CD14-positive monocyte (primary cell): Measurements from ENCODE around the gene EVC. TPM values are rescaled to one million over a fixed set of nuclear protein-coding genes. Genes with fewer than 3 reads are reported as not detected.

Experiments used
- DNase-seq, 3 donors: peaks; one replicate each; pipeline ENCODE4 v3.0.0-alpha.2; 2011 to 2022
- H2AFZ ChIP-seq: 2 replicates; pipeline ENCODE4 v1.6.0; 2012; ENCODE audit warnings: mild to moderate bottlenecking, low read depth, low read length, inconsistent platforms; ENCODE audit not compliant: insufficient read depth, poor library complexity, severe bottlenecking
- H3K27ac ChIP-seq, 2 donors: 1 replicate in 1 of 2; 2 replicates in 1 of 2; pipeline ENCODE4 v1.5.1; 2012 to 2013; ENCODE audit warnings: low read length in 2 of 2, control low read depth in 1 of 2, inconsistent platforms in 1 of 2, low read depth in 1 of 2, mild to moderate bottlenecking in 1 of 2
- H3K27me3 ChIP-seq, 2 donors: one replicate each; pipeline versions ENCODE4 v1.6.0 to v1.6.1; 2011 to 2013; ENCODE audit warnings: low read length in 2 of 2; ENCODE audit not compliant: control insufficient read depth in 2 of 2, insufficient read depth in 2 of 2
- H3K36me3 ChIP-seq, 2 donors: replicated peaks in 1 of 2; 1 replicate in 1 of 2; 2 replicates in 1 of 2; pipeline versions ENCODE4 v1.5.1 to v1.6.1; 2012 to 2013; ENCODE audit warnings: low read length in 2 of 2, control low read depth in 1 of 2, inconsistent platforms in 1 of 2, mild to moderate bottlenecking in 1 of 2; ENCODE audit not compliant: insufficient read depth in 2 of 2, control insufficient read depth in 1 of 2
- H3K4me1 ChIP-seq, 2 donors: 1 replicate in 1 of 2; 2 replicates in 1 of 2; pipeline versions ENCODE4 v1.5.1 to v1.6.1; 2012 to 2013; ENCODE audit warnings: low read length in 2 of 2, control low read depth in 1 of 2, inconsistent platforms in 1 of 2, mild to moderate bottlenecking in 1 of 2, moderate library complexity in 1 of 2; ENCODE audit not compliant: insufficient read depth in 2 of 2, control insufficient read depth in 1 of 2
- H3K4me2 ChIP-seq: replicated peaks from 2 replicates; pipeline ENCODE3; 2012; ENCODE audit warnings: low read length, moderate library complexity, mild to moderate bottlenecking; ENCODE audit not compliant: poor library complexity, severe bottlenecking; ENCODE audit errors: extremely low read depth
- H3K4me3 ChIP-seq, 3 experiments: fragments of 200-600 bp in 1 of 3; sonication (generic) in 1 of 3; replicated peaks in 1 of 3; 1 replicate in 2 of 3; 2 replicates in 1 of 3; pipeline ENCODE4 v1.5.1; 2011 to 2013; ENCODE audit warnings: low read length in 3 of 3, mild to moderate bottlenecking in 3 of 3, control low read depth in 2 of 3, low read depth in 2 of 3, inconsistent platforms in 1 of 3, moderate library complexity in 1 of 3
- H3K79me2 ChIP-seq: 2 replicates; pipeline ENCODE4 v1.6.0; 2012; ENCODE audit warnings: mild to moderate bottlenecking, control low read depth, inconsistent platforms, low read length, moderate library complexity; ENCODE audit not compliant: insufficient read depth
- H3K9ac ChIP-seq: 2 replicates; pipeline ENCODE4 v1.6.0; 2017; ENCODE audit warnings: low read length, mild to moderate bottlenecking; ENCODE audit not compliant: insufficient read depth, poor library complexity, severe bottlenecking
- H3K9me3 ChIP-seq, 2 donors: replicated peaks in 1 of 2; 1 replicate in 1 of 2; 2 replicates in 1 of 2; pipeline versions ENCODE4 v1.5.1 to v1.6.1; 2012 to 2013; ENCODE audit warnings: low read length in 2 of 2, control low read depth in 1 of 2; ENCODE audit not compliant: control insufficient read depth in 1 of 2, insufficient read depth in 1 of 2
- H4K20me1 ChIP-seq: 2 replicates; pipeline ENCODE4 v1.6.0; 2012; ENCODE audit warnings: mild to moderate bottlenecking, low read length, control low read depth, moderate library complexity; ENCODE audit not compliant: insufficient read depth
- H3K27ac Mint-ChIP-seq, 7 donors: one replicate each; pipeline ENCODE4 v1.8.0; 2020; ENCODE audit warnings: mild to moderate bottlenecking in 7 of 7, mixed read lengths in 7 of 7, moderate library complexity in 6 of 7, inconsistent platforms in 2 of 7
- H3K27me3 Mint-ChIP-seq, 3 donors: one replicate each; pipeline ENCODE4 v1.8.0; 2021 to 2022; ENCODE audit warnings: low read depth in 3 of 3, mild to moderate bottlenecking in 3 of 3, mixed read lengths in 3 of 3, moderate library complexity in 3 of 3, inconsistent platforms in 1 of 3
- H3K36me3 Mint-ChIP-seq, 2 donors: one replicate each; pipeline ENCODE4 v1.8.0; 2020; ENCODE audit warnings: mixed read lengths in 2 of 2, inconsistent platforms in 1 of 2, mild to moderate bottlenecking in 1 of 2
- H3K4me1 Mint-ChIP-seq: one replicate; pipeline ENCODE4 v1.8.0; 2020; ENCODE audit warnings: mild to moderate bottlenecking, mixed read lengths
- H3K4me3 Mint-ChIP-seq, 2 donors: one replicate each; pipeline ENCODE4 v1.8.0; 2020; ENCODE audit warnings: mild to moderate bottlenecking in 2 of 2, mixed read lengths in 2 of 2, moderate library complexity in 1 of 2
- H3K9me3 Mint-ChIP-seq, 7 donors: one replicate each; pipeline ENCODE4 v1.8.0; 2020 to 2022; ENCODE audit warnings: mixed read lengths in 7 of 7, mild to moderate bottlenecking in 6 of 7, moderate library complexity in 6 of 7, inconsistent platforms in 2 of 7
- CTCF ChIP-seq: fragments of 200-600 bp; IDR thresholded peaks from one replicate; pipeline ENCODE4 v1.8.0; 2022; ENCODE audit warnings: antibody characterized with exemption, mild to moderate bottlenecking
- WGBS: methylation state at CpG from one replicate; pipeline ENCODE4 v1.1.5; 2013; ENCODE audit warnings: missing lambda C conversion rate; ENCODE audit not compliant: insufficient coverage; 5-methylcytosine and 5-hydroxymethylcytosine counted together
- intact Hi-C, 2 donors: fragments of 100-400 bp; cut with micrococcal nuclease; formaldehyde crosslinking; loops; one replicate each; pipeline versions ENCODE4 v1.15.0 to v1.15.1; 2023
- polyA plus RNA-seq, 3 donors: library from polyadenylated mRNA; depleted of rRNA in 1 of 3; unstranded in 2 of 3; stranded (reverse) in 1 of 3; fragments of 300-500 nt in 2 of 3; fragments of >200 nt in 1 of 3; fragmentation: Illumina TruSeq in 2 of 3; gene quantifications; 1 replicate in 2 of 3; 2 replicates in 1 of 3; pipeline ENCODE4 v1.2.3, GENCODE V29; 2012 to 2021

Gene EVC
- polyA plus RNA-seq, 3 donors = 0.36 TPM; not detected in 2

- Histone ChIP-seq H4K20me1 (no peaks in the 10 kb centered on the region), H3K4me1 (peaks cover 12% of the 10 kb centered on the region in 2 donors), H3K36me3 (no peaks in the 10 kb centered on the region), H3K79me2 (no peaks in the 10 kb centered on the region), H3K4me3 (no peak overlapping the region), H3K9me3 (no peaks in the 10 kb centered on the region), H2AFZ (no peak overlapping the region), H3K9ac (no peak overlapping the region), H3K27ac (no peak overlapping the region), H3K27me3 (no peaks in the 10 kb centered on the region), H3K4me2 (no peak overlapping the region)
- intact Hi-C loops = no loop called here
- no peak for TF ChIP-seq CTCF
- H3K9me3 Mint-ChIP-seq = no peaks in the 10 kb centered on the region
- H3K36me3 Mint-ChIP-seq = no peaks in the 10 kb centered on the region
- no peak for DNase-seq
- H3K4me1 Mint-ChIP-seq = peaks cover 12% of the 10 kb centered on the region
- peaks cover 0 to 4% (median 0%) of the 10 kb centered on the region in 3 donors for H3K27me3 Mint-ChIP-seq
- WGBS = 96% methylated on average over 3 of the region's 3 CpGs
- no peak overlapping the region for H3K27ac Mint-ChIP-seq
- H3K4me3 Mint-ChIP-seq = no peak overlapping the region
These were observed 24.5 kb downstream of the EVC start for GRCh38 chr4:5735463-5735862.

GRCh38 chr4:5738061-5738460 lies 27.1 kb downstream of the EVC start:
- Mint-ChIP-seq H3K4me1 (no peaks in the 10 kb centered on the region), H3K9me3 (no peaks in the 10 kb centered on the region), H3K27ac (no peak overlapping the region), H3K36me3 (no peaks in the 10 kb centered on the region), H3K4me3 (no peak overlapping the region), H3K27me3 (peaks cover 0 to 4% (median 0%) of the 10 kb centered on the region in 3 donors)
- intact Hi-C loops = no loop called here
- no peak for TF ChIP-seq CTCF
- Histone ChIP-seq H3K9ac (no peak overlapping the region), H3K4me3 (no peak overlapping the region), H3K79me2 (no peaks in the 10 kb centered on the region), H3K27ac (no peak overlapping the region), H3K27me3 (no peaks in the 10 kb centered on the region), H2AFZ (no peak overlapping the region), H4K20me1 (no peaks in the 10 kb centered on the region), H3K4me2 (no peak overlapping the region), H3K9me3 (no peaks in the 10 kb centered on the region), H3K4me1 (no peaks in the 10 kb centered on the region), H3K36me3 (no peaks in the 10 kb centered on the region)
- WGBS = no CpG with 5 or more reads among the region's 2 CpGs
- no peak for DNase-seq
